Right lobe of liver (tissue), 6 donors: Measurements from ENCODE around the gene CCDC80. TPM values are rescaled to one million over a fixed set of nuclear protein-coding genes. Genes with fewer than 3 reads are reported as not detected.

Experiments
- ATAC-seq, 4 donors: fragments of 200-7000 bp; cut with Tn5 transposase; one replicate each; pipeline ENCODE4 v1.9.1; 2020; ENCODE audit warnings: mild to moderate bottlenecking in 4 of 4, moderate library complexity in 4 of 4
- DNase-seq, 3 donors: peaks; one replicate each; pipeline ENCODE4 v3.0.0-alpha.2; 2020
- H3K27ac ChIP-seq, 3 donors: fragments of 200-600 bp; one replicate each; pipeline ENCODE4 v1.8.0; 2022
- H3K27me3 ChIP-seq, 2 donors: fragments of 200-600 bp; one replicate each; pipeline ENCODE4 v1.8.0; 2022
- H3K36me3 ChIP-seq, 4 donors: fragments of 200-600 bp; sonication (generic) in 1 of 4; one replicate each; pipeline versions ENCODE4 v1.5.1 to v1.8.0; 2017 to 2022; ENCODE audit warnings: control low read depth in 1 of 4
- H3K4me1 ChIP-seq, 4 donors: fragments of 200-600 bp; sonication (generic) in 1 of 4; one replicate each; pipeline versions ENCODE4 v1.5.1 to v1.8.0; 2017 to 2022; ENCODE audit warnings: control low read depth in 1 of 4
- H3K4me3 ChIP-seq, 3 donors: fragments of 200-600 bp; one replicate each; pipeline ENCODE4 v1.8.0; 2022
- H3K9me3 ChIP-seq, 4 donors: fragments of 200-600 bp; sonication (generic) in 1 of 4; one replicate each; pipeline versions ENCODE4 v1.5.1 to v1.8.0; 2017 to 2022; ENCODE audit warnings: control low read depth in 1 of 4
- CTCF ChIP-seq, 4 donors: fragments of 200-600 bp in 3 of 4; fragments of 450-650 bp in 1 of 4; IDR thresholded peaks; one replicate each; pipeline versions ENCODE4 v1.5.1 to v1.8.0; 2016 to 2022; ENCODE audit warnings: antibody characterized with exemption in 4 of 4, mild to moderate bottlenecking in 2 of 4
- POLR2A ChIP-seq: fragments of 450-650 bp; IDR thresholded peaks from one replicate; pipeline ENCODE4 v1.6.1; 2017; ENCODE audit warnings: antibody characterized with exemption, mild to moderate bottlenecking
- WGBS: methylation state at CpG from one replicate; pipeline ENCODE4 v1.1.6; 2018; ENCODE audit warnings: low coverage, low lambda C conversion rate; ENCODE audit not compliant: insufficient coverage; ENCODE audit errors: missing lambda C conversion rate; 5-methylcytosine and 5-hydroxymethylcytosine counted together
- intact Hi-C, 2 donors: fragments of 100-400 bp; cut with DNase I; formaldehyde crosslinking; loops; one replicate each; pipeline versions ENCODE4 v1.11.2 to v1.14.1; 2022
- total RNA-seq, 6 experiments: library from RNA; depleted of rRNA in 2 of 6; stranded (reverse); fragments of >200 nt in 2 of 6; fragmentation: NEBNext Ultra II Directional in 3 of 6; extraction: Animal tissue kit (Norgen Biotek cat#: 25700) in 3 of 6; gene quantifications; one replicate each; pipeline versions ENCODE4 v1.1.0 to v1.2.4, GENCODE V29; 2016 to 2023
- donor health status: DM: no; HTN: yes; CAD: no.
- donor health status: DM: no; HTN: no; CAD: no.
- donor health status: DM: no; HTN: no; CAD: no.
- donor health status: DM: no; HTN: yes; CAD: no.
- donor health status: DM: no; HTN: yes; CAD: no.

Gene CCDC80
- total RNA-seq, 6 experiments from 2014 or later, result 0.55 to 5.8 (median 1.3) TPM

DNA sequence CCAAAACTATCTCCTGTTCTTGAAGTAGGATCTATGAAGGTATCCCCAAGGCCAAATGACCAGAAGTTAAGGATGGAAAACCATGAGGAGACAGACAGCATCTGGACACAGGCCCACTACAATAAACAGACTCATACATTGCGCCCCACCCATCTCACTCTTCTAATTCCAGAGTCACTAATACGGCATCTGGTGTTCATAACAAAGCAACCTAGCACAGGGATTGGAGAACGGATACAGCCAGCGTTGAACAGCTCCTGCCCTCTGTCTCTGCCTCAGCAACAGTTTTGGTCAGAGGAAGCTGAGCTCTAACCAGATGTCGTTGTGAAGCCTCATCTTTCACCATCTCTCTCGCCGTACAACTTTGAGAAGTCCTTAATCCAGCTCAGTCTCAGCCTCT is 44.5 kb upstream of the CCDC80 start:
- H3K27ac ChIP-seq, result no peak overlapping the region
- H3K27me3 ChIP-seq, result no peaks in the 10 kb centered on the region
- intact Hi-C loops, result no loop called here
- ATAC-seq (no peak), DNase-seq (no peak)
- TF ChIP-seq POLR2A (no peak), CTCF (IDR thresholded peaks at IDR 0.05) (no peak)
- no peak overlapping the region for H3K4me3 ChIP-seq
- H3K4me1 ChIP-seq, result no peaks in the 10 kb centered on the region
- no peaks in the 10 kb centered on the region for H3K9me3 ChIP-seq
- H3K36me3 ChIP-seq, result no peaks in the 10 kb centered on the region
- 57% methylated on average over 5 of the region's 7 CpGs for WGBS

- Histone ChIP-seq H3K27me3 (no peaks in the 10 kb centered on the region), H3K4me3 (no peak overlapping the region), H3K4me1 (no peaks in the 10 kb centered on the region), H3K27ac (no peak overlapping the region), H3K9me3 (no peaks in the 10 kb centered on the region), H3K36me3 (no peaks in the 10 kb centered on the region)
- WGBS, result 72% methylated on average over 5 of the region's 5 CpGs
- ATAC-seq (no peak), DNase-seq (no peak)
- TF ChIP-seq CTCF (IDR thresholded peaks at IDR 0.05) (no peak), POLR2A (no peak)
- intact Hi-C loops, result no loop called here
These were observed 41.4 kb upstream of the CCDC80 start for GRCh38 chr3:112682361-112682760.

GRCh38 chr3:112681822-112682325 is 40.9 kb upstream of the CCDC80 start:
- Histone ChIP-seq H3K27ac (no peak overlapping the region), H3K9me3 (no peaks in the 10 kb centered on the region), H3K27me3 (no peaks in the 10 kb centered on the region), H3K4me3 (no peak overlapping the region), H3K36me3 (no peaks in the 10 kb centered on the region), H3K4me1 (no peaks in the 10 kb centered on the region)
- ATAC-seq, result no peak
- TF ChIP-seq CTCF (IDR thresholded peaks at IDR 0.05) (no peak), POLR2A (no peak)
- intact Hi-C loops, result no loop called here
- WGBS, result 54% methylated on average over 2 of the region's 2 CpGs
- no peak for DNase-seq

DNA sequence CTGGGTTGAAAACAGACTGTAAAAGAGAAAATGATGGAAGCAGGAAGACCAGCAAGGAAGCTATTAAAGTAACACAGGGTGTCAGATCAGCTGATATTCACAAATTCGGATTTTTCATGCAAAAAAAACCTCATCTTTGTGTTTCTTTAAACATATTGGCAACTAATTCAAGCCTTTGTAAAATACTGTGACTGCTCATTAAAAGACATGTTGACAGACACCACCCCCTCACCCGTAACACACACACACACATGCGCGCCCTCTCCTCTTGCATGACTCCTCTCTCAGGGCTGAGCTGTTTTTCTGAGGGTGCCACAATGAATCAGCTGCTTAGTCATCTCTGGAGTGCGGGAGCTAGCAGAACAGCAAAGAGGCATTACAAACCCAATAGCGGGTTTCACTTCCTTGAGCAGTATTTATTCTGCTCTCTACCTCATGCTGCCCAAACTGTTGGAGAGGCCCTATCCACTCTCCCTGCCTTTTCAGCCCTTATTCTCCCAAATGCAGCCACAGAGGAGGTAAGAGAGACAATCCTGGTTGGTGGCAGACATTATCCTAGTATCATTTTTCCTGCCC is 35.8 kb upstream of the CCDC80 start:
- TF ChIP-seq POLR2A (no peak), CTCF (IDR thresholded peaks at IDR 0.05) (no peak)
- Histone ChIP-seq H3K27me3 (no peaks in the 10 kb centered on the region), H3K4me1 (no peaks in the 10 kb centered on the region), H3K9me3 (no peaks in the 10 kb centered on the region), H3K36me3 (no peaks in the 10 kb centered on the region), H3K27ac (no peak overlapping the region), H3K4me3 (no peak overlapping the region)
- peak; percentile 67 to 90 (median 76) for ATAC-seq
- WGBS, result 18% methylated on average over 6 of the region's 6 CpGs
- peak in 1 of 3 donors; percentile 32 for DNase-seq
- intact Hi-C loops, result no loop called here
